GM13976 (cell line): ENCODE results near the gene RALGAPA1.

Experiments used
- DNase-seq: peaks from one replicate; pipeline ENCODE4 v3.0.0; 2012; ENCODE audit warnings: low spot score
- in situ Hi-C: fragments of 300-500 bp; cut with MboI; formaldehyde crosslinking; loops from one replicate; pipeline ENCODE4 v1.12.0; 2022; ENCODE audit warnings: low sequenced_read_pairs, mixed read lengths, inconsistent platforms; ENCODE audit not compliant: unreplicated experiment
- TF ChIP-seq, protein P1 (sequence below): IDR thresholded peaks from 2 replicates; pipeline ENCODE4 v1.5.1; 2012; ENCODE audit warnings: borderline replicate concordance, mild to moderate bottlenecking; ENCODE audit not compliant: insufficient read depth; ENCODE audit errors: extremely low read depth, missing control alignments, control extremely low read depth

Gene RALGAPA1

DNA sequence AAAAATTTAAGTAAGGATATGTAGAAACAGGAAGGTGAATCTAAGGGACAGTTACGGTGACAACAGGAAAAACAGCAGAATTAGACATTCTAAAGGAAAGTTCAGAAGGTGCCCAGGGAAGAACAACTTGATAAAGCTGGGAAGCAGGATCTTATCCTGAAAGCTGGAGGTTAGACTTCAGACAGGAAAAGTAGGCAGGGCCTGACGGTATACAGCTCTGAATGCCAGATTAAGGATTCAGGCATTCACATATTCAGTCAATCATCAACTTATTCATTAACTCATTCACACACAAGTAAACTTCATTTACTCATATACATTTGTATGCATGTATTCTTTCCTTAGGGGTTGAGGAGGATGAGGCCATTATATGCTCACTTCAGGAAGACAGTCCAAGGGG is 81.3 kb downstream of the RALGAPA1 start:
- DNase-seq: no peak
- in situ Hi-C loops: no loop called here
- TF ChIP-seq, protein P1, sequence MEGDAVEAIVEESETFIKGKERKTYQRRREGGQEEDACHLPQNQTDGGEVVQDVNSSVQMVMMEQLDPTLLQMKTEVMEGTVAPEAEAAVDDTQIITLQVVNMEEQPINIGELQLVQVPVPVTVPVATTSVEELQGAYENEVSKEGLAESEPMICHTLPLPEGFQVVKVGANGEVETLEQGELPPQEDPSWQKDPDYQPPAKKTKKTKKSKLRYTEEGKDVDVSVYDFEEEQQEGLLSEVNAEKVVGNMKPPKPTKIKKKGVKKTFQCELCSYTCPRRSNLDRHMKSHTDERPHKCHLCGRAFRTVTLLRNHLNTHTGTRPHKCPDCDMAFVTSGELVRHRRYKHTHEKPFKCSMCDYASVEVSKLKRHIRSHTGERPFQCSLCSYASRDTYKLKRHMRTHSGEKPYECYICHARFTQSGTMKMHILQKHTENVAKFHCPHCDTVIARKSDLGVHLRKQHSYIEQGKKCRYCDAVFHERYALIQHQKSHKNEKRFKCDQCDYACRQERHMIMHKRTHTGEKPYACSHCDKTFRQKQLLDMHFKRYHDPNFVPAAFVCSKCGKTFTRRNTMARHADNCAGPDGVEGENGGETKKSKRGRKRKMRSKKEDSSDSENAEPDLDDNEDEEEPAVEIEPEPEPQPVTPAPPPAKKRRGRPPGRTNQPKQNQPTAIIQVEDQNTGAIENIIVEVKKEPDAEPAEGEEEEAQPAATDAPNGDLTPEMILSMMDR: no peak

DNA sequence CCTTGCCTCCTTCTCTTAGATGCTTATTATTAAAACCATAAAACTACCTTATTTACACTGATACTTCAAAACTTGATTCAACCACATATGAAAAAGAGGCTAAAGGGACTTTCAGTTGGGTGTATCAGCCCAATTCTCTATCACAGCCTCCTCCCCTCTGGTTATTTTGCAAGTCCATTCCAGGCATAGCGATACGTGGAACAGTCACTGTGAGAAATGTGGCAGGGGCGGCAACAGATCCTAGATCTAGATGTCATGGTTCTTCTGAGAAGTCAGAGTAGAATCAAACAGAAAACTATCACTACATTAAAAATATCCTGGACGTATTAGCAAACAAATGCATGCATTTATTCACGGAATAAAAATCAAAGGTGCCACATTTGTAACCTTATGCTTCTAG is 83.2 kb downstream of the RALGAPA1 start:
- in situ Hi-C loops: no loop called here
- no peak for DNase-seq
- TF ChIP-seq, protein P1: no peak

DNA sequence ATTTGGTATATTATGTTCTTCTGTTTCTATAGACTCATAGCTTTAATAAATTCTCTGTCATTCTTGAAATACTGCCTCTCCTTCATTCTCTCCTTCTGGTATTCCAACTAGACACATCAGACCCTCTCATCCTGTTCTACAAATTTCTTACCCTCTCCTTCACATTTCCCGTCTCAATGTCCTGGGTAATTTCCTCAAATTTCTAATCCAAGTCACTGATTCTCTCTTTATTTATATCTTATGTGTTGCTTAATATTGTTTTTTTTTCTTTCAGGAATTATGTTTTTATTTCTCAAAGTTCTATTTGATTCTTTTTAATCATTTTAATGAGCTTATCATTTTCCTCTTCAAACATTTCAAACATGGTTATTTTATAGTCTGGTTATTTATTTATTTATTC is 94.0 kb downstream of the RALGAPA1 start:
- DNase-seq: no peak
- TF ChIP-seq, protein P1: no peak
- in situ Hi-C loops: no loop called here

DNA sequence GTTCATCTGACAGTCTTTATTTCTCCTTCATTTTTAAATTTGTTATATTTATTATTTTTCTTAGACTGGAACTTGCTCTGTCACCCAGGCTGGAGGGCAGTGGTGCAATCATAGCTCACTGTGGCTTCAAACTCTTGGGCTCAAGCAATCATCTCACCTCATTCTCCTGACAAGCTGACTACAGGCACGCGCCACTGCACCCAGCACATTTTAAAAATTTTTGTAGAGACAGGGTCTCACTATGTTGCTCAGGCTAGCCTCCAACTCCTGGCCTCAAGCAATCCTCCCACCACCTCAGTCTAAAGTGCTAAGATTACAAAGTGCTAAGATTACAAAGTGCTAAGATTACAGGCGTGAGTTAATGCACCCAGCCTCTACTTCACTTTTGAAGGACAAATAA is 96.6 kb downstream of the RALGAPA1 start:
- in situ Hi-C loops: no loop called here
- DNase-seq: no peak
- TF ChIP-seq, protein P1: no peak

DNA sequence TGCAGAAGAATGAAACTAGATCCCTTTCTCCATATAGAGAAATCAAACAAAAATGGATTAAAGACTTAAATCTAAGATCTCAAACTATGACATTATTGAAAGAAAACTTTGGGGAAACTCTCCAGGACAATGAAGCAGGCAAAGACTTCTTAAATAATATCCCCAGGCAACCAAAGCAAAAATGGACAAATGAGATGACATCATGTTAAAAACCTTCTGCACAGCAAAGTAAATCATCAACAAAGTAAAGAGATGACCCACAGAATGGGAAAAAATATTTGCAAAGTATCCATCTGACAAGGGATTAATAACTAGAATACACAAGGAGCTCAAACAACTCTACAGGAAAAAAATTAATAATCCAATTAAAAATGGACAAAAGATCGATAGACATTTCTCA is 101.0 kb downstream of the RALGAPA1 start:
- in situ Hi-C loops: no loop called here
- TF ChIP-seq, protein P1: no peak
- no peak for DNase-seq

DNA sequence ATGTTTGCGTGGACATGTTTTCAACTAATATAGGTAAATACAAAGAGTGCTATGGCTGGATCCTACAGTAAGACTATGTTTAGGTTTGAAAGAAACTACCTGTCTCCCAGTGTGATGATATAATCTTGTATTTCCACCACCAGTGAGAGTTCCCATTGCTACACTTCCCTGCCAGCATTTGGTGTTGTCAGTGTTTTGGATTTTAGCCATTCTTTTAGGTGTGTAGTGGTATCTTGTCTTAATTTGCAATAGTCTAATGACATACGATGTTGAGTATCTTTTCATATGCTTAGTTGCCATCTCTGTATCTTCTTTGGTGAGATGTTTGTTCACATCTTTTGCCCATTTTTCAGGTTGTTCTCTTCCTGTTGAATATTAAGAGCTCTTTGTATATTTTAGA is 103.5 kb downstream of the RALGAPA1 start:
- in situ Hi-C loops: no loop called here

More for the DNA sequence above, 103.5 kb downstream of the RALGAPA1 start:
- TF ChIP-seq, protein P1: no peak
- DNase-seq: no peak
